ENCODE data around the gene NKX2-1.

NKX2-1 gene

GRCh38 chr14:36467332-36467731 lies 52.7 kb downstream of the NKX2-1 start:
- H3K9me3 ChIP-seq (ENCODE audit: control insufficient read depth in 1 of 2, low read length in 2 of 2) = peaks cover 0 to 3% of the 10 kb centered on the region in 2 donors
- no peaks in the 10 kb centered on the region for H3K36me3 ChIP-seq (ENCODE audit: control insufficient read depth in 1 of 2, insufficient read depth in 2 of 2, low read length in 2 of 2)
- no peaks in the 10 kb centered on the region for H3K27me3 ChIP-seq (ENCODE audit: low read depth, low read length)
- H3K4me3 ChIP-seq (ENCODE audit: low read depth in 1 of 2, low read length in 2 of 2) = no peak overlapping the region
- H3K4me1 ChIP-seq (ENCODE audit: control insufficient read depth in 1 of 2, insufficient read depth in 2 of 2, low read length in 2 of 2) = no peaks in the 10 kb centered on the region
- no peak overlapping the region for H3K27ac ChIP-seq (ENCODE audit: low read length)
